AG08396 (cell line): ENCODE results near the gene ST8SIA5.
"Not testable (repeated sequence)": the region's sequence is repeated elsewhere in the genome, so short reads cannot be mapped to it uniquely, and the experiment has no call there.

Experiments used
- DNase-seq: peaks from one replicate; pipeline ENCODE4 v3.0.0; 2012; ENCODE audit warnings: low spot score, mixed read lengths

ST8SIA5 gene

GRCh38 chr18:46756559-46757201, at the start of gene ST8SIA5:
Gene ST8SIA5, minus strand, starts transcription at chr18:46757053. Its CDS starts 545 bp downstream, at chr18:46756508.
- DNase-seq, result peak; percentile 22

- DNase-seq, result not testable (repeated sequence)
Measured at GRCh38 chr18:46795945-46796344, 39.1 kb upstream of the ST8SIA5 start.

- no peak for DNase-seq
Measured at GRCh38 chr18:46794607-46795006, 37.8 kb upstream of the ST8SIA5 start.

- no peak for DNase-seq
Measured at GRCh38 chr18:46793565-46793964, 36.7 kb upstream of the ST8SIA5 start.

GRCh38 chr18:46789088-46789487, 32.2 kb upstream of the ST8SIA5 start:
- no peak for DNase-seq

- DNase-seq, result no peak
Measured at GRCh38 chr18:46787674-46788073, 30.8 kb upstream of the ST8SIA5 start.

- no peak for DNase-seq
Measured at GRCh38 chr18:46772357-46772756, 15.5 kb upstream of the ST8SIA5 start.

- no peak for DNase-seq
Measured at GRCh38 chr18:46771141-46771540, 14.3 kb upstream of the ST8SIA5 start.

GRCh38 chr18:46770708-46771107, 13.9 kb upstream of the ST8SIA5 start:
- DNase-seq, result no peak

- DNase-seq, result no peak
Measured at GRCh38 chr18:46768166-46768921, 11.5 kb upstream of the ST8SIA5 start.

GRCh38 chr18:46767217-46767616, 10.4 kb upstream of the ST8SIA5 start:
- no peak for DNase-seq

- no peak for DNase-seq
Measured at GRCh38 chr18:46764586-46764985, 7.7 kb upstream of the ST8SIA5 start.

- no peak for DNase-seq
Measured at GRCh38 chr18:46761059-46761769, 4.4 kb upstream of the ST8SIA5 start.

- DNase-seq, result no peak
Measured at GRCh38 chr18:46759890-46760289, 3.0 kb upstream of the ST8SIA5 start.

- DNase-seq, result no peak
Measured at GRCh38 chr18:46756025-46756558, 761 bp downstream of the ST8SIA5 start.

GRCh38 chr18:46755315-46756024, 1.4 kb downstream of the ST8SIA5 start:
- no peak for DNase-seq

GRCh38 chr18:46754661-46755292, 2.1 kb downstream of the ST8SIA5 start:
- DNase-seq, result no peak

- no peak for DNase-seq
Measured at GRCh38 chr18:46754188-46754587, 2.7 kb downstream of the ST8SIA5 start.

GRCh38 chr18:46751882-46752281, 5.0 kb downstream of the ST8SIA5 start:
- DNase-seq, result no peak

GRCh38 chr18:46750626-46751025, 6.2 kb downstream of the ST8SIA5 start:
- no peak for DNase-seq

- no peak for DNase-seq
Measured at GRCh38 chr18:46748466-46748865, 8.4 kb downstream of the ST8SIA5 start.

GRCh38 chr18:46740046-46740445, 16.8 kb downstream of the ST8SIA5 start:
- DNase-seq, result no peak
